IMR-90 (cell line): ENCODE data around the gene ZW10. TPM values are rescaled to one million over a fixed set of nuclear protein-coding genes. Genes with fewer than 3 reads are reported as not detected.

Source experiments
- ATAC-seq: fragments of 200-7000 bp; cut with Tn5 transposase; 2 replicates; pipeline ENCODE4 v1.9.1; 2020; ENCODE audit warnings: low read depth, mild to moderate bottlenecking, moderate library complexity
- BruUV-seq: library from RNA; stranded (reverse); fragments of 400-500 nt; replicated peaks from 2 replicates; lab custom pipeline; 2021; lab: Mats Ljungman, UMichigan
- CTCF ChIA-PET: fragments of 300-600 bp; formaldehyde crosslinking; extraction: SDS; loops from one replicate; lab custom pipeline; 2021; ENCODE audit warnings: antibody characterized with exemption; lab: Yijun Ruan, JAX
- POLR2A ChIA-PET: fragments of 300-600 bp; sonication (Branson Sonifier 250); formaldehyde crosslinking; loops from one replicate; lab custom pipeline; 2022; ENCODE audit warnings: antibody characterized with exemption; ENCODE audit not compliant: unreplicated experiment; lab: Charles Lee
- DNase-seq: peaks from one replicate; pipeline ENCODE4 v3.0.0; 2013
- H2AFZ ChIP-seq: replicated peaks from 2 replicates; pipeline ENCODE3; 2013; ENCODE audit warnings: low read length, mild to moderate bottlenecking; ENCODE audit not compliant: poor library complexity
- H2AK5ac ChIP-seq: 2 replicates; pipeline ENCODE4 v1.6.1; 2013; ENCODE audit warnings: low read depth, low read length, inconsistent platforms
- H2AK9ac ChIP-seq: replicated peaks from 2 replicates; pipeline ENCODE3; 2013; ENCODE audit warnings: mild to moderate bottlenecking, low read depth, low read length, moderate library complexity; ENCODE audit not compliant: poor library complexity
- H2BK120ac ChIP-seq: 2 replicates; pipeline ENCODE4 v1.6.1; 2013; ENCODE audit warnings: low read depth, low read length, inconsistent platforms
- H2BK15ac ChIP-seq: 3 replicates; pipeline ENCODE4 v1.6.1; 2013; ENCODE audit warnings: low read depth, low read length, inconsistent platforms
- H2BK20ac ChIP-seq: 2 replicates; pipeline ENCODE4 v1.6.1; 2013; ENCODE audit warnings: low read depth, mild to moderate bottlenecking, inconsistent platforms, low read length, moderate library complexity
- H2BK5ac ChIP-seq: 2 replicates; pipeline ENCODE4 v1.6.1; 2013; ENCODE audit warnings: mild to moderate bottlenecking, low read depth, low read length, inconsistent platforms; ENCODE audit not compliant: poor library complexity, severe bottlenecking
- H3K14ac ChIP-seq: replicated peaks from 2 replicates; pipeline ENCODE4 v1.6.1; 2013; ENCODE audit warnings: low read depth, low read length, inconsistent platforms
- H3K18ac ChIP-seq: 2 replicates; pipeline ENCODE4 v1.6.1; 2013; ENCODE audit warnings: low read depth, low read length, control low read depth
- H3K23ac ChIP-seq: 2 replicates; pipeline ENCODE4 v1.6.1; 2013; ENCODE audit warnings: low read depth, low read length, inconsistent platforms
- H3K27ac ChIP-seq: 2 replicates; pipeline ENCODE4 v1.5.1; 2013; ENCODE audit warnings: mild to moderate bottlenecking, control low read depth, low read length; ENCODE audit not compliant: insufficient read depth
- H3K27me3 ChIP-seq: 2 replicates; pipeline ENCODE4 v1.6.1; 2013; ENCODE audit warnings: low read length; ENCODE audit not compliant: control insufficient read depth, insufficient read depth
- H3K36me3 ChIP-seq: 2 replicates; pipeline ENCODE4 v1.6.1; 2013; ENCODE audit warnings: low read length, mixed read lengths; ENCODE audit not compliant: control insufficient read depth, insufficient read depth
- H3K4ac ChIP-seq: 2 replicates; pipeline ENCODE4 v1.6.1; 2013; ENCODE audit warnings: low read depth, low read length, inconsistent platforms
- H3K4me1 ChIP-seq: 2 replicates; pipeline ENCODE4 v1.6.1; 2013; ENCODE audit warnings: low read length, mixed read lengths; ENCODE audit not compliant: control insufficient read depth, insufficient read depth
- H3K4me2 ChIP-seq: 2 replicates; pipeline ENCODE4 v1.6.1; 2013; ENCODE audit warnings: low read depth, mild to moderate bottlenecking, control low read depth, low read length, moderate library complexity
- H3K4me3 ChIP-seq: 2 replicates; pipeline ENCODE4 v1.5.1; 2013; ENCODE audit warnings: low read depth, mild to moderate bottlenecking, control low read depth, low read length, moderate library complexity; ENCODE audit not compliant: insufficient read depth
- H3K56ac ChIP-seq: 2 replicates; pipeline ENCODE4 v1.6.1; 2013; ENCODE audit warnings: low read length, inconsistent platforms; ENCODE audit not compliant: insufficient read depth; ENCODE audit errors: extremely low read depth
- H3K79me1 ChIP-seq, 2 experiments: 2 replicates each; pipeline ENCODE4 v1.6.1; 2013; ENCODE audit warnings: low read length in 2 of 2, inconsistent platforms in 1 of 2, low read depth in 1 of 2
- H3K9ac ChIP-seq: 2 replicates; pipeline ENCODE4 v1.6.1; 2013; ENCODE audit warnings: low read depth, low read length, control low read depth
- H3K9me1 ChIP-seq: 2 replicates; pipeline ENCODE4 v1.6.1; 2013; ENCODE audit warnings: low read length, inconsistent platforms; ENCODE audit not compliant: insufficient read depth
- H3K9me3 ChIP-seq: 2 replicates; pipeline ENCODE4 v1.6.1; 2013; ENCODE audit warnings: low read length; ENCODE audit not compliant: control insufficient read depth, insufficient read depth
- H4K20me1 ChIP-seq: 2 replicates; pipeline ENCODE4 v1.6.1; 2013; ENCODE audit warnings: low read length, inconsistent platforms; ENCODE audit not compliant: insufficient read depth
- H4K5ac ChIP-seq: 2 replicates; pipeline ENCODE4 v1.6.1; 2013; ENCODE audit warnings: mild to moderate bottlenecking, low read depth, low read length, control low read depth
- H4K8ac ChIP-seq, 2 experiments: 2 replicates each; pipeline ENCODE4 v1.6.1; 2013; ENCODE audit warnings: low read depth in 2 of 2, low read length in 2 of 2, control low read depth in 1 of 2, inconsistent platforms in 1 of 2
- H4K91ac ChIP-seq: 2 replicates; pipeline ENCODE4 v1.6.1; 2013; ENCODE audit warnings: low read depth, low read length, inconsistent platforms; ENCODE audit not compliant: insufficient read depth
- BHLHE40 ChIP-seq: fragments of 150-350 bp; IDR thresholded peaks from 2 replicates; pipeline ENCODE4 v1.6.1; 2016; ENCODE audit warnings: mild to moderate bottlenecking, low read depth, low read length
- CEBPB ChIP-seq: IDR thresholded peaks from 2 replicates; pipeline ENCODE4 v1.6.1; 2012; ENCODE audit warnings: low read depth, low read length, improper control_type of control experiment
- CHD1 ChIP-seq: IDR thresholded peaks from 2 replicates; pipeline ENCODE4 v1.6.1; 2012; ENCODE audit warnings: low read depth, low read length, improper control_type of control experiment
- ELK1 ChIP-seq: fragments of 150-350 bp; IDR thresholded peaks from 2 replicates; pipeline ENCODE4 v1.6.1; 2016; ENCODE audit warnings: low read depth, mild to moderate bottlenecking, low read length, moderate library complexity, borderline replicate concordance
- FOS ChIP-seq: fragments of 150-350 bp; IDR thresholded peaks from 2 replicates; pipeline ENCODE4 v1.6.1; 2016; ENCODE audit warnings: low read depth, low read length
- MAFK ChIP-seq: IDR thresholded peaks from 2 replicates; pipeline ENCODE4 v1.6.1; 2012; ENCODE audit warnings: low read depth, low read length, improper control_type of control experiment
- MAZ ChIP-seq: IDR thresholded peaks from 2 replicates; pipeline ENCODE4 v1.6.1; 2012; ENCODE audit warnings: low read depth, mild to moderate bottlenecking, low read length, improper control_type of control experiment, moderate library complexity, borderline replicate concordance
- MXI1 ChIP-seq: IDR thresholded peaks from 2 replicates; pipeline ENCODE4 v1.6.1; 2012; ENCODE audit warnings: low read depth, mild to moderate bottlenecking, low read length, moderate library complexity, borderline replicate concordance
- NFE2L2 ChIP-seq: fragments of 150-350 bp; IDR thresholded peaks from 2 replicates; pipeline ENCODE4 v1.6.1; 2016; ENCODE audit warnings: low read depth, mild to moderate bottlenecking, low read length
- POLR2A ChIP-seq: IDR thresholded peaks from 2 replicates; pipeline ENCODE4 v1.6.1; 2012; ENCODE audit warnings: mild to moderate bottlenecking, low read depth, low read length
- RAD21 ChIP-seq: IDR thresholded peaks from 2 replicates; pipeline ENCODE4 v1.6.1; 2012; ENCODE audit warnings: low read length, improper control_type of control experiment
- RCOR1 ChIP-seq: IDR thresholded peaks from 2 replicates; pipeline ENCODE4 v1.6.1; 2012; ENCODE audit warnings: mild to moderate bottlenecking, low read length, improper control_type of control experiment; ENCODE audit not compliant: insufficient replicate concordance
- RFX5 ChIP-seq: IDR thresholded peaks from 2 replicates; pipeline ENCODE4 v1.8.0; 2012; ENCODE audit warnings: low read depth, mild to moderate bottlenecking, low read length, moderate library complexity
- SMC3 ChIP-seq: fragments of 150-350 bp; IDR thresholded peaks from 2 replicates; pipeline ENCODE4 v1.6.1; 2016; ENCODE audit warnings: low read depth, mild to moderate bottlenecking, antibody characterized with exemption, low read length, moderate library complexity
- USF2 ChIP-seq: fragments of 150-350 bp; IDR thresholded peaks from 2 replicates; pipeline ENCODE4 v1.6.1; 2017; ENCODE audit warnings: mild to moderate bottlenecking, antibody characterized with exemption, low read length, low read depth
- WGBS, 2 experiments: methylation state at CpG; one replicate each; pipeline versions ENCODE4 v1.1.5 to v1.1.7; 2013; ENCODE audit warnings: missing lambda C conversion rate in 2 of 2; ENCODE audit not compliant: insufficient read length in 1 of 2; ENCODE audit errors: extremely low coverage in 2 of 2; 5-methylcytosine and 5-hydroxymethylcytosine counted together
- dilution Hi-C: fragments of 300-500 bp; cut with HindIII; formaldehyde crosslinking; loops from one replicate; pipeline ENCODE4 v1.14.3; 2018; ENCODE audit warnings: low sequenced_read_pairs; ENCODE audit not compliant: unreplicated experiment
- in situ Hi-C: fragments of 300-500 bp; cut with MboI; formaldehyde crosslinking; loops from 3 replicates; pipeline ENCODE4 v1.14.3; 2019; ENCODE audit warnings: low sequenced_read_pairs, inconsistent platforms, mixed read lengths
- intact Hi-C: fragments of 100-400 bp; cut with micrococcal nuclease; formaldehyde crosslinking; loops from 2 replicates; pipeline ENCODE4 v1.10.0; 2022
- polyA plus RNA-seq, 3 experiments: library from polyadenylated mRNA; depleted of rRNA; stranded (reverse); fragments of >200 nt; gene quantifications; 2 replicates each; pipeline ENCODE4 v1.2.3, GENCODE V29; 2012; ENCODE audit warnings: low replicate concordance in 1 of 3
- total RNA-seq: library from RNA; depleted of rRNA; stranded (reverse); fragments of >200 nt; gene quantifications from 2 replicates; pipeline ENCODE4 v1.2.3, GENCODE V29; 2012
- TF ChIP-seq, protein P1 (sequence below): conservative IDR thresholded peaks from 2 replicates; pipeline ENCODE4 v1.5.1; 2012; ENCODE audit warnings: mild to moderate bottlenecking, low read depth, low read length, improper control_type of control experiment

ZW10 gene
- total and polyA plus RNA-seq, 2 of the 4 experiments (the other 2 are of a cell fraction) = 10.3 to 30.6 TPM

DNA sequence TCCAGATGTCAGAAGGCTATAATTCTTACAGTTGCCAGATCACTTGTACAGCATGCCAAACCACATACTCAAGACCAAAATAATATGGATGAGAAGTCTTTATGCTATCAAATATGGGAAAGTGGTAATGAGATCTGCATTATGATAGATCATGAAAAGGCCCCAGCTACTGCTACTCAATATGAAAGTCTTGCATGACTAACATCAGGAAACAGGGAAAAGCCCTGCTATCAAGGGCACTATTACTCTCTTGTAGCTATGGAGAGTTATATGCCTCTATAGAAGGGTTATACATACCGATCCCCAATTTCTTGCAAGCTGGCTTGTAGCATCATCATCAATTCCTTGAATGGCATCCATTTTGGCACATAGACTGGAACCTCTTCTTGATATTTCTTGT is 37.2 kb downstream of the ZW10 start:
- no peak overlapping the region for H2AK5ac ChIP-seq
- no TSS peak for BruUV-seq

More for the DNA sequence above, 37.2 kb downstream of the ZW10 start:
- H3K9ac ChIP-seq = no peak overlapping the region
- H3K9me1 ChIP-seq = no peaks in the 10 kb centered on the region
- H3K14ac ChIP-seq = no peak overlapping the region
- ChIA-PET CTCF (interaction anchor here (0.8 kb wide), 1 partner anchor 524 kb away, joined by 3 read pairs; no protein-coding TSS in a partner anchor), POLR2A (no interaction called here)
- no peak overlapping the region for H3K4ac ChIP-seq
- H3K27ac ChIP-seq = no peak overlapping the region
- no peak overlapping the region for H2BK120ac ChIP-seq
- no peaks in the 10 kb centered on the region for H4K20me1 ChIP-seq
- in situ Hi-C loops = no loop called here
- no peak overlapping the region for H2AK9ac ChIP-seq
- H3K9me3 ChIP-seq = no peaks in the 10 kb centered on the region
- dilution Hi-C loops = no loop called here
- ATAC-seq (no peak), DNase-seq (no peak)
- no peak overlapping the region for H2BK20ac ChIP-seq
- no peaks in the 10 kb centered on the region for H3K79me1 ChIP-seq
- no peak overlapping the region for H3K4me2 ChIP-seq
- H2BK5ac ChIP-seq = no peak overlapping the region
- no CpG with 5 or more reads among the region's 1 CpG for WGBS, 2 experiments
- H3K4me3 ChIP-seq = no peak overlapping the region
- intact Hi-C loops = loop anchor here (10.0 kb wide), 1 partner anchor 1522 kb away; no protein-coding TSS in a partner anchor
- H3K36me3 ChIP-seq = peaks cover 16% of the 10 kb centered on the region
- H4K5ac ChIP-seq = no peak overlapping the region
- no peak overlapping the region for H4K8ac ChIP-seq
- no peaks in the 10 kb centered on the region for H3K27me3 ChIP-seq
- no peak overlapping the region for H3K56ac ChIP-seq
- no peak overlapping the region for H2BK15ac ChIP-seq
- no peak overlapping the region for H2AFZ ChIP-seq
- TF ChIP-seq MXI1 = no peak
- no peak for TF ChIP-seq RAD21
- no peak for TF ChIP-seq RFX5
- no peak for TF ChIP-seq USF2
- no peak for TF ChIP-seq SMC3
- TF ChIP-seq RCOR1 = no peak
- no peak for TF ChIP-seq CHD1
- TF ChIP-seq BHLHE40 = no peak
- TF ChIP-seq MAZ = no peak
- TF ChIP-seq, protein P1, sequence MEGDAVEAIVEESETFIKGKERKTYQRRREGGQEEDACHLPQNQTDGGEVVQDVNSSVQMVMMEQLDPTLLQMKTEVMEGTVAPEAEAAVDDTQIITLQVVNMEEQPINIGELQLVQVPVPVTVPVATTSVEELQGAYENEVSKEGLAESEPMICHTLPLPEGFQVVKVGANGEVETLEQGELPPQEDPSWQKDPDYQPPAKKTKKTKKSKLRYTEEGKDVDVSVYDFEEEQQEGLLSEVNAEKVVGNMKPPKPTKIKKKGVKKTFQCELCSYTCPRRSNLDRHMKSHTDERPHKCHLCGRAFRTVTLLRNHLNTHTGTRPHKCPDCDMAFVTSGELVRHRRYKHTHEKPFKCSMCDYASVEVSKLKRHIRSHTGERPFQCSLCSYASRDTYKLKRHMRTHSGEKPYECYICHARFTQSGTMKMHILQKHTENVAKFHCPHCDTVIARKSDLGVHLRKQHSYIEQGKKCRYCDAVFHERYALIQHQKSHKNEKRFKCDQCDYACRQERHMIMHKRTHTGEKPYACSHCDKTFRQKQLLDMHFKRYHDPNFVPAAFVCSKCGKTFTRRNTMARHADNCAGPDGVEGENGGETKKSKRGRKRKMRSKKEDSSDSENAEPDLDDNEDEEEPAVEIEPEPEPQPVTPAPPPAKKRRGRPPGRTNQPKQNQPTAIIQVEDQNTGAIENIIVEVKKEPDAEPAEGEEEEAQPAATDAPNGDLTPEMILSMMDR = no peak
- TF ChIP-seq POLR2A = no peak
- TF ChIP-seq ELK1 = no peak
- TF ChIP-seq FOS = no peak
- no peak for TF ChIP-seq NFE2L2
- TF ChIP-seq MAFK = no peak
- TF ChIP-seq CEBPB = no peak
- H3K18ac ChIP-seq = no peak overlapping the region
- no peaks in the 10 kb centered on the region for H3K4me1 ChIP-seq
- H3K23ac ChIP-seq = no peak overlapping the region
- H4K91ac ChIP-seq = no peak overlapping the region
